SU-DHL-6 (cell line): Measurements from ENCODE around the gene RANBP17.

ENCODE experiments used
- H2AFZ ChIP-seq: fragments of 200-600 bp; sonication (generic); 2 replicates; pipeline ENCODE4 v1.6.1; 2014; ENCODE audit warnings: low read depth, mild to moderate bottlenecking, moderate library complexity, mixed read lengths, antibody characterized with exemption, low read length; ENCODE audit not compliant: severe bottlenecking
- H3F3A ChIP-seq: fragments of 200-600 bp; shearing (Covaris generic); 2 replicates; pipeline ENCODE4 v1.6.0; 2016; ENCODE audit warnings: antibody characterized with exemption, mild to moderate bottlenecking; ENCODE audit not compliant: insufficient read depth
- H3K27ac ChIP-seq: fragments of 200-600 bp; sonication (generic); 2 replicates; pipeline ENCODE4 v1.5.1; 2016; ENCODE audit warnings: low read depth, mild to moderate bottlenecking, low read length, moderate library complexity, mixed read lengths
- H3K27me3 ChIP-seq: fragments of 200-600 bp; sonication (generic), shearing (Covaris generic); 2 replicates; pipeline ENCODE4 v1.6.0; 2014; ENCODE audit warnings: mild to moderate bottlenecking, low read length
- H3K36me3 ChIP-seq: fragments of 200-600 bp; sonication (generic); 2 replicates; pipeline ENCODE4 v1.6.1; 2014; ENCODE audit warnings: mild to moderate bottlenecking, low read length, mixed read lengths
- H3K4me2 ChIP-seq: fragments of 300-600, 200-600 bp; shearing (Covaris generic), sonication (generic); 2 replicates; pipeline ENCODE4 v1.6.0; 2014; ENCODE audit warnings: low read length, low read depth, mild to moderate bottlenecking; ENCODE audit not compliant: poor library complexity, severe bottlenecking
- H3K4me3 ChIP-seq: fragments of 200-600 bp; sonication (generic); 2 replicates; pipeline ENCODE4 v1.5.1; 2014; ENCODE audit warnings: antibody characterized with exemption, low read length, mild to moderate bottlenecking, mixed read lengths; ENCODE audit not compliant: insufficient read depth, poor library complexity, severe bottlenecking
- H3K79me2 ChIP-seq: fragments of 200-600 bp; sonication (generic); 2 replicates; pipeline ENCODE4 v1.6.1; 2014; ENCODE audit warnings: mild to moderate bottlenecking, low read length, moderate library complexity; ENCODE audit not compliant: insufficient read depth
- H3K9ac ChIP-seq: fragments of 200-600 bp; sonication (generic); 2 replicates; pipeline ENCODE4 v1.7.0; 2014; ENCODE audit warnings: mild to moderate bottlenecking, low read length
- H3K9me2 ChIP-seq: fragments of 200-600 bp; sonication (generic); replicated peaks from 2 replicates; pipeline ENCODE4 v1.6.1; 2014; ENCODE audit warnings: low read length; ENCODE audit not compliant: insufficient read depth
- H3K9me3 ChIP-seq: fragments of 200-600 bp; sonication (generic); 2 replicates; pipeline ENCODE4 v1.6.1; 2014; ENCODE audit warnings: low read length, mixed read lengths; ENCODE audit not compliant: insufficient read depth
- H4K20me1 ChIP-seq: fragments of 200-600 bp; sonication (generic); 2 replicates; pipeline ENCODE4 v1.6.1; 2014; ENCODE audit warnings: low read depth, mild to moderate bottlenecking, antibody characterized with exemption, low read length, moderate library complexity, mixed read lengths
- EZH2phosphoT487 ChIP-seq: fragments of 200-600 bp; sonication (generic), shearing (Covaris generic); conservative IDR thresholded peaks from 2 replicates; pipeline ENCODE4 v1.6.1; 2018; ENCODE audit warnings: mild to moderate bottlenecking, antibody characterized with exemption, low read length, moderate library complexity, mixed read lengths
- TF ChIP-seq, protein P1 (sequence below): fragments of 200-600 bp; sonication (generic); IDR thresholded peaks from one replicate; pipeline ENCODE4 v1.5.1; 2017; ENCODE audit warnings: antibody characterized with exemption, mild to moderate bottlenecking, low read length, moderate library complexity; ENCODE audit not compliant: insufficient read depth, poor library complexity, severe bottlenecking

Gene RANBP17

DNA sequence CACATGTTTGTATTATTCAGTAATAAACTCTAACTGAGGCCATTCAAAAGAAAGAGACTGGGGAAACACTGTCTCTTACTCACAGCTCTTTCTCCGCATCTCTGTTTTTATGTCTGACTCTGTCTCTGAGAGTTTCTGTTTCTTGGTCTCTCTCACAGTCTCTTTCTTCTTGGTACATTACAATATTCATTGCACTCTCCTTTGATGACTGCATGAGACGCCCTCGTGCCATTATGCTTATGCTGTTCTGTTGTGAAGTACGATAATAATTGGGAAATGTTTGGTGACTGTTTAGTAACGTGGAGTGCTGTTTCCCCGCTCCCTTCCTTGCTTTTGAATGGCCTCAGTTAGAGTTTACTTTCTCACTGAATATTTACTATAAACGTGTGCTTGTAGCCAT lies 421.9 kb downstream of the RANBP17 start:
- no peaks in the 10 kb centered on the region for H4K20me1 ChIP-seq
- H3K4me2 ChIP-seq = no peak overlapping the region
- H3K27me3 ChIP-seq = no peaks in the 10 kb centered on the region
- no peaks in the 10 kb centered on the region for H3F3A ChIP-seq
- no peak overlapping the region for H2AFZ ChIP-seq
- H3K9me2 ChIP-seq = no peaks in the 10 kb centered on the region
- H3K27ac ChIP-seq = no peak overlapping the region
- H3K9ac ChIP-seq = no peak overlapping the region
- no peaks in the 10 kb centered on the region for H3K36me3 ChIP-seq
- H3K79me2 ChIP-seq = no peaks in the 10 kb centered on the region
- no peak overlapping the region for H3K4me3 ChIP-seq
- TF ChIP-seq, protein P1, sequence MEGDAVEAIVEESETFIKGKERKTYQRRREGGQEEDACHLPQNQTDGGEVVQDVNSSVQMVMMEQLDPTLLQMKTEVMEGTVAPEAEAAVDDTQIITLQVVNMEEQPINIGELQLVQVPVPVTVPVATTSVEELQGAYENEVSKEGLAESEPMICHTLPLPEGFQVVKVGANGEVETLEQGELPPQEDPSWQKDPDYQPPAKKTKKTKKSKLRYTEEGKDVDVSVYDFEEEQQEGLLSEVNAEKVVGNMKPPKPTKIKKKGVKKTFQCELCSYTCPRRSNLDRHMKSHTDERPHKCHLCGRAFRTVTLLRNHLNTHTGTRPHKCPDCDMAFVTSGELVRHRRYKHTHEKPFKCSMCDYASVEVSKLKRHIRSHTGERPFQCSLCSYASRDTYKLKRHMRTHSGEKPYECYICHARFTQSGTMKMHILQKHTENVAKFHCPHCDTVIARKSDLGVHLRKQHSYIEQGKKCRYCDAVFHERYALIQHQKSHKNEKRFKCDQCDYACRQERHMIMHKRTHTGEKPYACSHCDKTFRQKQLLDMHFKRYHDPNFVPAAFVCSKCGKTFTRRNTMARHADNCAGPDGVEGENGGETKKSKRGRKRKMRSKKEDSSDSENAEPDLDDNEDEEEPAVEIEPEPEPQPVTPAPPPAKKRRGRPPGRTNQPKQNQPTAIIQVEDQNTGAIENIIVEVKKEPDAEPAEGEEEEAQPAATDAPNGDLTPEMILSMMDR = no peak
- TF ChIP-seq EZH2phosphoT487 = no peak
- no peaks in the 10 kb centered on the region for H3K9me3 ChIP-seq

DNA sequence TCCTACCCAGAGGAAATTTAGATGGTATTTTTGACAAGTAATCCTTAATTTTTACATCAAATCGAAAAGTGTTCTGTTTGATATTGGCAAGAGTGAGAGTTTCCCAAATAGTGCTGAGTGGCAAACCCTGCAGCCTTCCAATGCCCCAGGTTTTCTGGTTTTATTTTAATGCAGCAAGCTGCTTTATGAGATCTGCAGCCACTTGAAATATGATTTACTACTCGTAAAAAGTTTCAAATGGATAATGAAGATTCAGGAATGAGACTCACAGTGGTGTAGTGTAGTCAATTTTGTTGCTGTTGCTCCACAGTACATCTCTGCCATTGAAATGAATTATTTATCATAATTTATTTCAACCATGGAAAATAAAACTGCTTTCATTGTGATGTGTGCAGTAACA lies 423.6 kb downstream of the RANBP17 start:
- H3K9ac ChIP-seq = no peak overlapping the region
- H3K36me3 ChIP-seq = no peaks in the 10 kb centered on the region
- no peaks in the 10 kb centered on the region for H3K9me2 ChIP-seq
- H4K20me1 ChIP-seq = no peaks in the 10 kb centered on the region
- H3K4me2 ChIP-seq = no peak overlapping the region
- H3F3A ChIP-seq = no peaks in the 10 kb centered on the region
- no peak overlapping the region for H2AFZ ChIP-seq
- no peak for TF ChIP-seq EZH2phosphoT487
- TF ChIP-seq, protein P1 = no peak
- H3K79me2 ChIP-seq = no peaks in the 10 kb centered on the region
- H3K27me3 ChIP-seq = no peaks in the 10 kb centered on the region
- no peaks in the 10 kb centered on the region for H3K9me3 ChIP-seq
- no peak overlapping the region for H3K27ac ChIP-seq
- H3K4me3 ChIP-seq = no peak overlapping the region

DNA sequence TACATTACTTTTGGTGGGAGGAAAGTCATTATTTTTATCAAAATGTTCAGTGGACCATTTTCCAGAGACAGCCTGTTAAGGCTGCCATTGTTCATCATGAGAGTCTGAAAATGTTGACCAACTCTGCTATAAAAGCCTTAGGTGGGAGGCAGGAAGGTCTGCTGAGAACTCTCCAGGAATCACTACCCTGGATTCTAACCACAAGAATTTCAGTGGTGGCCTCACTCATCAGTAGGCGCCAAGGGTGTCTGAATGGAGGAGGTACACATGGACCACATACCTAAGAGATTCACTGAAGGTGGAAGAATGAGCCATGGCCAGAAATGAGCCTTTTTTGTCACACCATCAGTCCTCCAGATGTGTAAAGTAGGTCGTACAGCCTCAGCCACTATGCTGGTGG lies 426.2 kb downstream of the RANBP17 start:
- Histone ChIP-seq H3K9me3 (no peaks in the 10 kb centered on the region), H2AFZ (no peak overlapping the region), H3K9me2 (no peaks in the 10 kb centered on the region), H3K4me2 (no peak overlapping the region), H3K4me3 (no peak overlapping the region), H3K27ac (no peak overlapping the region), H3K9ac (no peak overlapping the region), H3K79me2 (no peaks in the 10 kb centered on the region), H3K36me3 (no peaks in the 10 kb centered on the region), H3K27me3 (no peaks in the 10 kb centered on the region), H3F3A (no peaks in the 10 kb centered on the region), H4K20me1 (no peaks in the 10 kb centered on the region)
- TF ChIP-seq EZH2phosphoT487 = no peak
- TF ChIP-seq, protein P1 = no peak

DNA sequence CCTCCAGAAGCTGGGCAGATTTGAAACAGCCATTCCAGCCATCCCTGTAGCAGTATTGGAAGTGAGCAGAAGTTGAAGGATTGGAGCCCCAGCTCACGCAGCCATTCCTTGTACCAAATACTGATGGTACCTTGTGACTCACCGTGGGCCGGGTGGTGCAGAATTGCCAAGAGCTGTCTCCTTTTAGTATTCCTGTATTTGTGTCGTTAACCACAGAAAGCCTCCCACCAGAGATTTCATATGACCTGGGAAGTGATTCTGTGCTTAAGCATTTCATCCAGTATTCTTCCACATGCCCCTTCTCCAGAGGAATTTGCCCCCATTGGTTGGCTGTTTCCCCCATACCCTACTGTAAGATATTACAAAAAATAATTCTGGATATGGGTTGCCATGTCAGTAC lies 429.6 kb downstream of the RANBP17 start:
- H3K4me2 ChIP-seq = no peak overlapping the region
- H3K27ac ChIP-seq = no peak overlapping the region
- no peak overlapping the region for H3K4me3 ChIP-seq
- H3K9me3 ChIP-seq = no peaks in the 10 kb centered on the region
- no peaks in the 10 kb centered on the region for H4K20me1 ChIP-seq
- H3K9me2 ChIP-seq = no peaks in the 10 kb centered on the region
- H2AFZ ChIP-seq = no peak overlapping the region
- no peaks in the 10 kb centered on the region for H3K36me3 ChIP-seq
- no peak overlapping the region for H3K9ac ChIP-seq
- TF ChIP-seq EZH2phosphoT487 = no peak
- TF ChIP-seq, protein P1 = no peak
- H3K79me2 ChIP-seq = no peaks in the 10 kb centered on the region
- no peaks in the 10 kb centered on the region for H3F3A ChIP-seq
- H3K27me3 ChIP-seq = no peaks in the 10 kb centered on the region
